GM23338 (cell line): ENCODE measurements around the gene LIFR. TPM values are rescaled to one million over a fixed set of nuclear protein-coding genes. Genes with fewer than 3 reads are reported as not detected.

ENCODE experiments used
- ATAC-seq: fragments of 200-7000 bp; cut with Tn5 transposase; 3 replicates; pipeline ENCODE4 v1.9.1; 2020
- DNase-seq: peaks from one replicate; pipeline ENCODE4 v3.0.0-alpha.2; 2015; ENCODE audit warnings: low spot score
- H2AFZ ChIP-seq: fragments of 200-600 bp; sonication (generic); 2 replicates; pipeline ENCODE4 v1.8.0; 2016; ENCODE audit warnings: antibody characterized with exemption, mild to moderate bottlenecking, moderate library complexity
- H3F3A ChIP-seq: fragments of 200-600 bp; sonication (generic); replicated peaks from 2 replicates; pipeline ENCODE4 v1.8.0; 2017; ENCODE audit warnings: antibody characterized with exemption, mixed run types, low read depth
- H3K27ac ChIP-seq: fragments of 200-600 bp; sonication (generic); 2 replicates; pipeline ENCODE4 v1.6.1; 2016; ENCODE audit warnings: low read depth
- H3K27me3 ChIP-seq: fragments of 200-600 bp; sonication (generic); 2 replicates; pipeline ENCODE4 v1.8.0; 2016; ENCODE audit warnings: mild to moderate bottlenecking, mixed run types, moderate library complexity; ENCODE audit not compliant: insufficient read depth
- H3K36me3 ChIP-seq: fragments of 200-600 bp; sonication (generic); 2 replicates; pipeline ENCODE4 v1.8.0; 2016; ENCODE audit warnings: mild to moderate bottlenecking; ENCODE audit not compliant: insufficient read depth
- H3K4me1 ChIP-seq: fragments of 200-600 bp; sonication (generic); 2 replicates; pipeline ENCODE4 v1.8.0; 2016; ENCODE audit warnings: mild to moderate bottlenecking, moderate library complexity; ENCODE audit not compliant: insufficient read depth
- H3K4me2 ChIP-seq: fragments of 200-600 bp; sonication (generic); 2 replicates; pipeline ENCODE4 v1.7.1; 2017; ENCODE audit warnings: mixed run types
- H3K4me3 ChIP-seq: fragments of 200-600 bp; sonication (generic); 2 replicates; pipeline ENCODE4 v1.6.1; 2016; ENCODE audit warnings: mixed run types
- H3K79me2 ChIP-seq: fragments of 200-600 bp; sonication (generic); replicated peaks from 2 replicates; pipeline ENCODE4 v1.8.0; 2017; ENCODE audit warnings: mild to moderate bottlenecking; ENCODE audit not compliant: insufficient read depth
- H3K9me2 ChIP-seq: fragments of 200-600 bp; sonication (generic); 2 replicates; pipeline ENCODE4 v1.8.0; 2017; ENCODE audit not compliant: insufficient read depth
- H4K20me1 ChIP-seq: fragments of 200-600 bp; sonication (generic); replicated peaks from 2 replicates; pipeline ENCODE4 v1.8.0; 2017; ENCODE audit warnings: mild to moderate bottlenecking; ENCODE audit not compliant: insufficient read depth
- H3K27ac Mint-ChIP-seq: 2 replicates; pipeline ENCODE4 v1.8.0; 2020; ENCODE audit warnings: inconsistent platforms, mild to moderate bottlenecking, moderate library complexity, mixed read lengths
- H3K27me3 Mint-ChIP-seq: 3 replicates; pipeline ENCODE4 v1.8.0; 2022; ENCODE audit warnings: low read depth, mild to moderate bottlenecking, moderate library complexity, mixed read lengths, inconsistent platforms; ENCODE audit not compliant: insufficient read depth, poor library complexity
- H3K36me3 Mint-ChIP-seq: 3 replicates; pipeline ENCODE4 v1.8.0; 2021; ENCODE audit warnings: low read depth, mild to moderate bottlenecking, inconsistent platforms, moderate library complexity, mixed read lengths
- H3K4me1 Mint-ChIP-seq: 3 replicates; pipeline ENCODE4 v1.8.0; 2020; ENCODE audit warnings: mild to moderate bottlenecking, inconsistent platforms, mixed read lengths
- H3K4me3 Mint-ChIP-seq: 3 replicates; pipeline ENCODE4 v1.8.0; 2021; ENCODE audit warnings: moderate library complexity, mild to moderate bottlenecking, inconsistent platforms, mixed read lengths
- H3K9me3 Mint-ChIP-seq: 3 replicates; pipeline ENCODE4 v1.8.0; 2020; ENCODE audit warnings: moderate library complexity, mild to moderate bottlenecking, inconsistent platforms, mixed read lengths
- CREB1 ChIP-seq: fragments of 250-450 bp; sonication (Bioruptor Pico); IDR thresholded peaks from 2 replicates; pipeline ENCODE4 v1.5.0; 2020; ENCODE audit warnings: low read depth, mild to moderate bottlenecking, moderate library complexity
- EZH2 ChIP-seq: fragments of 200-600 bp; sonication (generic); IDR thresholded peaks from one replicate; pipeline ENCODE4 v1.8.0; 2017; ENCODE audit warnings: antibody characterized with exemption, mild to moderate bottlenecking, low read depth; ENCODE audit not compliant: unreplicated experiment
- EZH2phosphoT487 ChIP-seq: fragments of 200-600 bp; sonication (generic); IDR thresholded peaks from one replicate; pipeline ENCODE4 v1.8.1; 2018; ENCODE audit warnings: antibody characterized with exemption; ENCODE audit not compliant: unreplicated experiment
- JUNB ChIP-seq: IDR thresholded peaks from one replicate; pipeline ENCODE4 v1.6.1; 2016; ENCODE audit warnings: antibody characterized with exemption; ENCODE audit not compliant: unreplicated experiment
- NANOG ChIP-seq: IDR thresholded peaks from 2 replicates; pipeline ENCODE4 v1.6.1; 2016; ENCODE audit warnings: antibody characterized with exemption, borderline replicate concordance
- POLR2AphosphoS5 ChIP-seq: IDR thresholded peaks from 2 replicates; pipeline ENCODE4 v1.6.1; 2016; ENCODE audit warnings: antibody characterized with exemption, low read depth
- STAT1 ChIP-seq: IDR thresholded peaks from one replicate; pipeline ENCODE4 v1.6.1; 2016; ENCODE audit warnings: antibody characterized with exemption; ENCODE audit not compliant: unreplicated experiment
- ZNF114 ChIP-seq: fragments of 250-450 bp; sonication (Bioruptor Pico); IDR thresholded peaks from 2 replicates; pipeline ENCODE4 v1.5.0; 2020; ENCODE audit warnings: mild to moderate bottlenecking, moderate library complexity
- ZNF331 ChIP-seq: fragments of 250-450 bp; sonication (Bioruptor Pico); IDR thresholded peaks from 2 replicates; pipeline ENCODE4 v1.5.0; 2020; ENCODE audit warnings: low read depth, mild to moderate bottlenecking, moderate library complexity
- polyA plus RNA-seq: library from polyadenylated mRNA; unstranded; fragments of >200 nt; fragmentation: Nextera tagmentation; extraction: Ambion mirVana; gene quantifications from 2 replicates; pipeline ENCODE4 v1.2.1, GENCODE V29; 2016
- total RNA-seq: library from RNA; depleted of rRNA; stranded (reverse); fragments of >200 nt; shearing (Covaris generic); gene quantifications from 2 replicates; pipeline ENCODE4 v1.2.3, GENCODE V29; 2014
- TF ChIP-seq, protein P1 (sequence below): fragments of 250-450 bp; sonication (Bioruptor Pico); IDR thresholded peaks from 2 replicates; pipeline ENCODE4 v1.5.0; 2020; ENCODE audit warnings: mild to moderate bottlenecking, moderate library complexity
- TF ChIP-seq, protein P2 (sequence below), 2 experiments: fragments of 200-600 bp in 1 of 2; sonication (generic) in 1 of 2; conservative IDR thresholded peaks; 2 replicates each; pipeline versions ENCODE4 v1.5.1 to v1.6.1; 2016 to 2017; ENCODE audit warnings: antibody characterized with exemption in 2 of 2, low read depth in 2 of 2, mild to moderate bottlenecking in 2 of 2, moderate library complexity in 1 of 2
- TF ChIP-seq, protein P3 (sequence below): IDR thresholded peaks from one replicate; pipeline ENCODE4 v1.6.1; 2018; ENCODE audit warnings: antibody characterized with exemption; ENCODE audit not compliant: unreplicated experiment
- TF ChIP-seq, protein P4 (sequence below): IDR thresholded peaks from 2 replicates; pipeline ENCODE4 v1.6.1; 2016; ENCODE audit warnings: antibody characterized with exemption

Gene LIFR
- total and polyA plus RNA-seq, 2 experiments from 2014 or later: 11.0 to 25.2 TPM

DNA sequence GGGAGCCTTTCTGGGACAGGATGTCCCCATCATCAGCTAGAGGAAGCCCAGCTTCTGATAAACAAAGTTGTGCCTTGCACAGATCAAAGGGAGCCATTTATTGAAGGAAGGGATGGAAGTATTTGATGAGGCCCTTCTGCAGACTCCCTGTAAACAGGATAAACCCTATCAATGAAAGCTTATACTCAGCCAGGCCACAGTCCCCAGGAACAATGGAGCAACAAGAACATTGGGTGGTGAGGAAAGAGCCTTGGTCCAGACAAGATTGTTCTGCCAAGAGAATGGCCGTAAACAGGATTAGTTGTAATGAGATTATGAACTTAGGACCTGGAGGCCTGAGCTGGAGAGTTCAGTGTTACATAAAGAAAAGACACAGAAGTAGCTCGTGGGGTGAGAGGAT lies 40.5 kb upstream of the LIFR start:
- no peak overlapping the region for H3K4me3 Mint-ChIP-seq
- H3K4me1 ChIP-seq: no peaks in the 10 kb centered on the region
- H4K20me1 ChIP-seq: no peaks in the 10 kb centered on the region
- H3K4me1 Mint-ChIP-seq: peaks cover 6% of the 10 kb centered on the region
- no peak overlapping the region for H3K4me3 ChIP-seq
- H3K9me2 ChIP-seq: peaks cover 20% of the 10 kb centered on the region; the same call in 1 of the 2 replicates
- no peaks in the 10 kb centered on the region for H3F3A ChIP-seq
- H2AFZ ChIP-seq: no peak overlapping the region
- DNase-seq: no peak
- H3K27ac Mint-ChIP-seq: no peak overlapping the region
- TF ChIP-seq ZNF331: no peak
- no peak for TF ChIP-seq CREB1 (CRISPR knock-in tag)
- TF ChIP-seq ZNF114 (CRISPR knock-in tag): no peak
- TF ChIP-seq, protein P1, sequence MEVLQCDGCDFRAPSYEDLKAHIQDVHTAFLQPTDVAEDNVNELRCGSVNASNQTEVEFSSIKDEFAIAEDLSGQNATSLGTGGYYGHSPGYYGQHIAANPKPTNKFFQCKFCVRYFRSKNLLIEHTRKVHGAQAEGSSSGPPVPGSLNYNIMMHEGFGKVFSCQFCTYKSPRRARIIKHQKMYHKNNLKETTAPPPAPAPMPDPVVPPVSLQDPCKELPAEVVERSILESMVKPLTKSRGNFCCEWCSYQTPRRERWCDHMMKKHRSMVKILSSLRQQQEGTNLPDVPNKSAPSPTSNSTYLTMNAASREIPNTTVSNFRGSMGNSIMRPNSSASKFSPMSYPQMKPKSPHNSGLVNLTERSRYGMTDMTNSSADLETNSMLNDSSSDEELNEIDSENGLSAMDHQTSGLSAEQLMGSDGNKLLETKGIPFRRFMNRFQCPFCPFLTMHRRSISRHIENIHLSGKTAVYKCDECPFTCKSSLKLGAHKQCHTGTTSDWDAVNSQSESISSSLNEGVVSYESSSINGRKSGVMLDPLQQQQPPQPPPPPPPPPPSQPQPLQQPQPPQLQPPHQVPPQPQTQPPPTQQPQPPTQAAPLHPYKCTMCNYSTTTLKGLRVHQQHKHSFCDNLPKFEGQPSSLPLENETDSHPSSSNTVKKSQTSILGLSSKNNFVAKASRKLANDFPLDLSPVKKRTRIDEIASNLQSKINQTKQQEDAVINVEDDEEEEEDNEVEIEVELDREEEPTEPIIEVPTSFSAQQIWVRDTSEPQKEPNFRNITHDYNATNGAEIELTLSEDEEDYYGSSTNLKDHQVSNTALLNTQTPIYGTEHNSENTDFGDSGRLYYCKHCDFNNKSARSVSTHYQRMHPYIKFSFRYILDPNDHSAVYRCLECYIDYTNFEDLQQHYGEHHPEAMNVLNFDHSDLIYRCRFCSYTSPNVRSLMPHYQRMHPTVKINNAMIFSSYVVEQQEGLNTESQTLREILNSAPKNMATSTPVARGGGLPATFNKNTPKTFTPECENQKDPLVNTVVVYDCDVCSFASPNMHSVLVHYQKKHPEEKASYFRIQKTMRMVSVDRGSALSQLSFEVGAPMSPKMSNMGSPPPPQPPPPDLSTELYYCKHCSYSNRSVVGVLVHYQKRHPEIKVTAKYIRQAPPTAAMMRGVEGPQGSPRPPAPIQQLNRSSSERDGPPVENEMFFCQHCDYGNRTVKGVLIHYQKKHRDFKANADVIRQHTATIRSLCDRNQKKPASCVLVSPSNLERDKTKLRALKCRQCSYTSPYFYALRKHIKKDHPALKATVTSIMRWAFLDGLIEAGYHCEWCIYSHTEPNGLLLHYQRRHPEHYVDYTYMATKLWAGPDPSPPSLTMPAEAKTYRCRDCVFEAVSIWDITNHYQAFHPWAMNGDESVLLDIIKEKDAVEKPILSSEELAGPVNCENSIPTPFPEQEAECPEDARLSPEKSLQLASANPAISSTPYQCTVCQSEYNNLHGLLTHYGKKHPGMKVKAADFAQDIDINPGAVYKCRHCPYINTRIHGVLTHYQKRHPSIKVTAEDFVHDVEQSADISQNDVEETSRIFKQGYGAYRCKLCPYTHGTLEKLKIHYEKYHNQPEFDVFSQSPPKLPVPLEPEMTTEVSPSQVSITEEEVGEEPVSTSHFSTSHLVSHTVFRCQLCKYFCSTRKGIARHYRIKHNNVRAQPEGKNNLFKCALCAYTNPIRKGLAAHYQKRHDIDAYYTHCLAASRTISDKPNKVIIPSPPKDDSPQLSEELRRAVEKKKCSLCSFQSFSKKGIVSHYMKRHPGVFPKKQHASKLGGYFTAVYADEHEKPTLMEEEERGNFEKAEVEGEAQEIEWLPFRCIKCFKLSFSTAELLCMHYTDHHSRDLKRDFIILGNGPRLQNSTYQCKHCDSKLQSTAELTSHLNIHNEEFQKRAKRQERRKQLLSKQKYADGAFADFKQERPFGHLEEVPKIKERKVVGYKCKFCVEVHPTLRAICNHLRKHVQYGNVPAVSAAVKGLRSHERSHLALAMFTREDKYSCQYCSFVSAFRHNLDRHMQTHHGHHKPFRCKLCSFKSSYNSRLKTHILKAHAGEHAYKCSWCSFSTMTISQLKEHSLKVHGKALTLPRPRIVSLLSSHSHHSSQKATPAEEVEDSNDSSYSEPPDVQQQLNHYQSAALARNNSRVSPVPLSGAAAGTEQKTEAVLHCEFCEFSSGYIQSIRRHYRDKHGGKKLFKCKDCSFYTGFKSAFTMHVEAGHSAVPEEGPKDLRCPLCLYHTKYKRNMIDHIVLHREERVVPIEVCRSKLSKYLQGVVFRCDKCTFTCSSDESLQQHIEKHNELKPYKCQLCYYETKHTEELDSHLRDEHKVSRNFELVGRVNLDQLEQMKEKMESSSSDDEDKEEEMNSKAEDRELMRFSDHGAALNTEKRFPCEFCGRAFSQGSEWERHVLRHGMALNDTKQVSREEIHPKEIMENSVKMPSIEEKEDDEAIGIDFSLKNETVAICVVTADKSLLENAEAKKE (CRISPR knock-in tag): no peak
- TF ChIP-seq JUNB: no peak
- no peak for TF ChIP-seq EZH2phosphoT487
- TF ChIP-seq, protein P2, sequence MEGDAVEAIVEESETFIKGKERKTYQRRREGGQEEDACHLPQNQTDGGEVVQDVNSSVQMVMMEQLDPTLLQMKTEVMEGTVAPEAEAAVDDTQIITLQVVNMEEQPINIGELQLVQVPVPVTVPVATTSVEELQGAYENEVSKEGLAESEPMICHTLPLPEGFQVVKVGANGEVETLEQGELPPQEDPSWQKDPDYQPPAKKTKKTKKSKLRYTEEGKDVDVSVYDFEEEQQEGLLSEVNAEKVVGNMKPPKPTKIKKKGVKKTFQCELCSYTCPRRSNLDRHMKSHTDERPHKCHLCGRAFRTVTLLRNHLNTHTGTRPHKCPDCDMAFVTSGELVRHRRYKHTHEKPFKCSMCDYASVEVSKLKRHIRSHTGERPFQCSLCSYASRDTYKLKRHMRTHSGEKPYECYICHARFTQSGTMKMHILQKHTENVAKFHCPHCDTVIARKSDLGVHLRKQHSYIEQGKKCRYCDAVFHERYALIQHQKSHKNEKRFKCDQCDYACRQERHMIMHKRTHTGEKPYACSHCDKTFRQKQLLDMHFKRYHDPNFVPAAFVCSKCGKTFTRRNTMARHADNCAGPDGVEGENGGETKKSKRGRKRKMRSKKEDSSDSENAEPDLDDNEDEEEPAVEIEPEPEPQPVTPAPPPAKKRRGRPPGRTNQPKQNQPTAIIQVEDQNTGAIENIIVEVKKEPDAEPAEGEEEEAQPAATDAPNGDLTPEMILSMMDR (conservative IDR thresholded peaks at IDR 0.05; ENCODE audit: low read depth in 2 of 2): no peak
- TF ChIP-seq, protein P3, sequence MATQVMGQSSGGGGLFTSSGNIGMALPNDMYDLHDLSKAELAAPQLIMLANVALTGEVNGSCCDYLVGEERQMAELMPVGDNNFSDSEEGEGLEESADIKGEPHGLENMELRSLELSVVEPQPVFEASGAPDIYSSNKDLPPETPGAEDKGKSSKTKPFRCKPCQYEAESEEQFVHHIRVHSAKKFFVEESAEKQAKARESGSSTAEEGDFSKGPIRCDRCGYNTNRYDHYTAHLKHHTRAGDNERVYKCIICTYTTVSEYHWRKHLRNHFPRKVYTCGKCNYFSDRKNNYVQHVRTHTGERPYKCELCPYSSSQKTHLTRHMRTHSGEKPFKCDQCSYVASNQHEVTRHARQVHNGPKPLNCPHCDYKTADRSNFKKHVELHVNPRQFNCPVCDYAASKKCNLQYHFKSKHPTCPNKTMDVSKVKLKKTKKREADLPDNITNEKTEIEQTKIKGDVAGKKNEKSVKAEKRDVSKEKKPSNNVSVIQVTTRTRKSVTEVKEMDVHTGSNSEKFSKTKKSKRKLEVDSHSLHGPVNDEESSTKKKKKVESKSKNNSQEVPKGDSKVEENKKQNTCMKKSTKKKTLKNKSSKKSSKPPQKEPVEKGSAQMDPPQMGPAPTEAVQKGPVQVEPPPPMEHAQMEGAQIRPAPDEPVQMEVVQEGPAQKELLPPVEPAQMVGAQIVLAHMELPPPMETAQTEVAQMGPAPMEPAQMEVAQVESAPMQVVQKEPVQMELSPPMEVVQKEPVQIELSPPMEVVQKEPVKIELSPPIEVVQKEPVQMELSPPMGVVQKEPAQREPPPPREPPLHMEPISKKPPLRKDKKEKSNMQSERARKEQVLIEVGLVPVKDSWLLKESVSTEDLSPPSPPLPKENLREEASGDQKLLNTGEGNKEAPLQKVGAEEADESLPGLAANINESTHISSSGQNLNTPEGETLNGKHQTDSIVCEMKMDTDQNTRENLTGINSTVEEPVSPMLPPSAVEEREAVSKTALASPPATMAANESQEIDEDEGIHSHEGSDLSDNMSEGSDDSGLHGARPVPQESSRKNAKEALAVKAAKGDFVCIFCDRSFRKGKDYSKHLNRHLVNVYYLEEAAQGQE: no peak
- no peak for TF ChIP-seq NANOG
- TF ChIP-seq, protein P4, sequence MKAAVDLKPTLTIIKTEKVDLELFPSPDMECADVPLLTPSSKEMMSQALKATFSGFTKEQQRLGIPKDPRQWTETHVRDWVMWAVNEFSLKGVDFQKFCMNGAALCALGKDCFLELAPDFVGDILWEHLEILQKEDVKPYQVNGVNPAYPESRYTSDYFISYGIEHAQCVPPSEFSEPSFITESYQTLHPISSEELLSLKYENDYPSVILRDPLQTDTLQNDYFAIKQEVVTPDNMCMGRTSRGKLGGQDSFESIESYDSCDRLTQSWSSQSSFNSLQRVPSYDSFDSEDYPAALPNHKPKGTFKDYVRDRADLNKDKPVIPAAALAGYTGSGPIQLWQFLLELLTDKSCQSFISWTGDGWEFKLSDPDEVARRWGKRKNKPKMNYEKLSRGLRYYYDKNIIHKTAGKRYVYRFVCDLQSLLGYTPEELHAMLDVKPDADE: no peak
- no peak for TF ChIP-seq STAT1
- TF ChIP-seq POLR2AphosphoS5: no peak
- no peak for TF ChIP-seq EZH2
- no peaks in the 10 kb centered on the region for H3K36me3 ChIP-seq
- H3K27me3 Mint-ChIP-seq: no peaks in the 10 kb centered on the region
- no peaks in the 10 kb centered on the region for H3K79me2 ChIP-seq
- H3K27me3 ChIP-seq: no peaks in the 10 kb centered on the region
- H3K4me2 ChIP-seq: no peak overlapping the region
- ATAC-seq: no peak
- H3K27ac ChIP-seq: no peak overlapping the region
- no peaks in the 10 kb centered on the region for H3K36me3 Mint-ChIP-seq
- no peaks in the 10 kb centered on the region for H3K9me3 Mint-ChIP-seq
